ENCODE data around the gene LCTL. TPM values are rescaled to one million over a fixed set of nuclear protein-coding genes. Genes with fewer than 3 reads are reported as not detected.

LCTL gene
- total and polyA plus RNA-seq, 11 donors, result not detected

DNA sequence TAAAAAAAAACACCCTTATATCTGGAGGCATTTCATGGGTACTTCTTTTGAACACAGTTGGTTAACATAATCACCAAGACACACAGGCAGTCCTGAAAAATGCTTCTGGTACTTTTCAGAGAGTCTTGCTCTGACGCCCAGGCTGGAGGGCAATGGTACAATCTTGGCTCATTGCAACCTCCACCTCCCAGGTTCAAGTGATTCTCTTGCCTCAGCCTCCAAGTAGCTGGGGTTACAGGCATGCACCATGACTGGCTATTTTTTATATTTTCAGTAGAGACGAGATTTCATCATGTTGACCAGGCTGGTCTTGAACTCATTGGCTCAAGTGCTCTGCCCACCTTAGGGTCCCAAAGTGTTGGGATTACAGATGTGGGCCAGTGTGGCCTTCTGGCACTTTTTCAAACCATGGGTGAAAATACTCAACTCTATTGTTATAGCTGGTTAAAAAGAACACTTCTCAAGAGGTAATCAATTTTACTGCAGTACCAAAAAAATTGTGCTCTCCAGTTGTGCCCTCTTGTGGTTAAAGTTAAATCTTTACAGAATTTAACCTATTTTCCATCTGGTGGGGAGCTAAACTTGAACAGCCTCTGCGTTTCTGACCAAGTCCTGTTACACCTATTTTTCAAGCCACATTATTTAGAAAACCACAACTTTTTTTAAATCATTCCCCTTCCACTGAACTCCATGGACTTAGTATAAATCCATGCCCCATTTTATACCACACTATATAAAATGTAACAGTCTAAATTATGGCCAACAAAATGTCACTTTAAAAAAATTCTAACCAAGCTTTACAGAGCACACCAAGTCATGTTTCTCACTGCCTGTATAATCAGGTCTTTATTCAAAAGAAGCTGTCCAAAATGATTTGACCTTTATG is 67.1 kb downstream of the LCTL start:
- Histone ChIP-seq H3K4me1 (peaks cover 11 to 59% (median 33%) of the 10 kb centered on the region in 12 donors), H3K4me3 (peak overlapping the region in 1 of 12 donors; percentile 93), H3K36me3 (peaks cover 0 to 79% (median 76%) of the 10 kb centered on the region in 9 donors), H3K9me3 (no peaks in the 10 kb centered on the region), H3K27ac (peak overlapping the region in 4 of 12 donors; percentile 85 to 92 (median 89)), H3K27me3 (no peaks in the 10 kb centered on the region)
- 52 to 59% (median 54%) methylated on average over 3 of the region's 3 CpGs for WGBS, 4 donors
- TF ChIP-seq CTCF (IDR thresholded peaks at IDR 0.05), result peak in 9 of 12 donors; percentile 25 to 57 (median 32)
- TF ChIP-seq POLR2A (IDR thresholded peaks at IDR 0.05), result no peak
- intact Hi-C loops (cut with DNase I), result loop anchor here in 5 of 10 donors (1.0 to 10.0 kb wide), 7 partner anchors 111 to 206 kb away; partner anchors contain the start of genes MAP2K1 (in 4 of the 5), TIPIN (in 2 of the 5) and DIS3L (in 1 of the 5)
- ATAC-seq, result no peak
- DNase-seq, result no peak

Other genes with a start within 250 kb of the LCTL start
- gene TIPIN, start 209.3 kb downstream of the LCTL start, total RNA-seq, result 1 to 10 TPM; 1.9 to 6.2 (median 3.8) TPM
- 1 to 10 TPM; 2.2 to 5.9 TPM for gene TIPIN, start 209.3 kb downstream of the LCTL start, polyA plus RNA-seq
- 100 to 1,000 TPM in 2 of 9 donors, 10 to 100 TPM in 7; 34.6 to 134 (median 39.3) TPM for gene MAP2K1, start 179.1 kb downstream of the LCTL start, total RNA-seq
- 100 to 1,000 TPM in 1 of 2 donors, 10 to 100 TPM in 1; 15.8 to 164 TPM for gene MAP2K1, start 179.1 kb downstream of the LCTL start, polyA plus RNA-seq
- gene SNAPC5, start 68.2 kb downstream of the LCTL start, total RNA-seq, result 10 to 100 TPM; 25.4 to 38.6 (median 28.3) TPM
- gene SNAPC5, start 68.2 kb downstream of the LCTL start, polyA plus RNA-seq, result 10 to 100 TPM; 30.0 to 59.5 TPM
- 1,000 to 10,000 TPM; 1,009 to 1,685 (median 1,364) TPM for gene RPL4, start 61.1 kb downstream of the LCTL start, total RNA-seq
- gene RPL4, start 61.1 kb downstream of the LCTL start, polyA plus RNA-seq, result 1,000 to 10,000 TPM; 1,143 to 4,065 TPM
- gene ZWILCH, start 60.7 kb downstream of the LCTL start, total RNA-seq, result 1 to 10 TPM; 1.8 to 5.4 (median 2.6) TPM
- gene ZWILCH, start 60.7 kb downstream of the LCTL start, polyA plus RNA-seq, result 1 to 10 TPM in 1 of 2 donors, under 1 TPM in 1; 0.53 to 4.7 TPM
- gene SMAD6, start 136.2 kb upstream of the LCTL start, total RNA-seq, result 10 to 100 TPM; 14.4 to 65.9 (median 20.8) TPM
- gene SMAD6, start 136.2 kb upstream of the LCTL start, polyA plus RNA-seq, result 10 to 100 TPM; 10.4 to 19.0 TPM